Gastrocnemius medialis (tissue), 4 donors: ENCODE data around the gene DYNLRB1. TPM values are rescaled to one million over a fixed set of nuclear protein-coding genes. Genes with fewer than 3 reads are reported as not detected.

Experiments used
- ATAC-seq, 2 donors: fragments of 150-250 bp; one replicate each; pipeline ENCODE4 v1.9.1; 2016
- DNase-seq, 2 donors: peaks; one replicate each; pipeline ENCODE4 v3.0.0-alpha.2; 2019
- H3K27ac ChIP-seq, 4 donors: fragments of 200-600 bp; sonication (generic); 1 replicate in 1 of 4; 2 replicates in 3 of 4; pipeline ENCODE4 v1.5.1; 2016 to 2018; ENCODE audit warnings: mild to moderate bottlenecking in 2 of 4, moderate library complexity in 1 of 4
- H3K27me3 ChIP-seq, 3 donors: fragments of 200-600 bp; sonication (generic) in 2 of 3; 1 replicate in 1 of 3; 2 replicates in 2 of 3; pipeline versions ENCODE4 v1.5.1 to v1.6.0; 2016 to 2019; ENCODE audit warnings: mild to moderate bottlenecking in 1 of 3, moderate library complexity in 1 of 3
- H3K36me3 ChIP-seq, 2 donors: fragments of 200-600 bp; sonication (generic) in 1 of 2; one replicate each; pipeline ENCODE4 v1.5.1; 2017 to 2018
- H3K4me1 ChIP-seq, 2 donors: fragments of 200-600 bp; sonication (generic) in 1 of 2; one replicate each; pipeline ENCODE4 v1.5.1; 2016 to 2017; ENCODE audit warnings: mild to moderate bottlenecking in 2 of 2
- H3K4me3 ChIP-seq, 4 donors: fragments of 200-600 bp; sonication (generic) in 3 of 4; 1 replicate in 1 of 4; 2 replicates in 3 of 4; pipeline ENCODE4 v1.5.1; 2016 to 2019; ENCODE audit warnings: mild to moderate bottlenecking in 2 of 4
- H3K9me3 ChIP-seq, 3 donors: fragments of 200-600 bp; sonication (generic) in 2 of 3; 1 replicate in 1 of 3; 2 replicates in 2 of 3; pipeline ENCODE4 v1.5.1; 2016 to 2019
- POLR2A ChIP-seq, 2 donors: fragments of 450-650 bp; IDR thresholded peaks; one replicate each; pipeline ENCODE4 v1.6.1; 2017; ENCODE audit warnings: antibody characterized with exemption in 2 of 2, mild to moderate bottlenecking in 2 of 2, moderate library complexity in 2 of 2
- in situ Hi-C, 4 donors: fragments of 200-750 bp; cut with MboI; loops; one replicate each; pipeline versions ENCODE4 v1.15.0 to v1.8.0; 2017; ENCODE audit warnings: low sequenced_read_pairs in 4 of 4
- intact Hi-C: fragments of 100-400 bp; cut with DNase I; formaldehyde crosslinking; loops from one replicate; pipeline ENCODE4 v1.15.1; 2023; ENCODE audit warnings: low total_unique reads
- total RNA-seq, 4 donors: library from RNA; depleted of rRNA; stranded (reverse); fragments of >200 nt; gene quantifications; one replicate each; pipeline versions ENCODE4 v1.1.0 to v1.2.3, GENCODE V29; 2016
- TF ChIP-seq, protein P1 (sequence below), 5 experiments: fragments of 450-650 bp in 3 of 5; fragments of 200-600 bp in 2 of 5; sonication (generic) in 2 of 5; IDR thresholded peaks in 4 of 5; conservative IDR thresholded peaks in 1 of 5; 1 replicate in 4 of 5; 2 replicates in 1 of 5; pipeline ENCODE4 v1.5.1; 2016 to 2019; ENCODE audit warnings: antibody characterized with exemption in 5 of 5, mild to moderate bottlenecking in 3 of 5, moderate library complexity in 3 of 5

The DYNLRB1 gene
- total RNA-seq, 4 donors from 2014 or later = 115 to 216 (median 142) TPM

- H3K4me3 ChIP-seq = no peak overlapping the region
- H3K4me1 ChIP-seq = peaks cover 5 to 11% of the 10 kb centered on the region in 2 donors
- no peaks in the 10 kb centered on the region for H3K36me3 ChIP-seq
- TF ChIP-seq, protein P1, sequence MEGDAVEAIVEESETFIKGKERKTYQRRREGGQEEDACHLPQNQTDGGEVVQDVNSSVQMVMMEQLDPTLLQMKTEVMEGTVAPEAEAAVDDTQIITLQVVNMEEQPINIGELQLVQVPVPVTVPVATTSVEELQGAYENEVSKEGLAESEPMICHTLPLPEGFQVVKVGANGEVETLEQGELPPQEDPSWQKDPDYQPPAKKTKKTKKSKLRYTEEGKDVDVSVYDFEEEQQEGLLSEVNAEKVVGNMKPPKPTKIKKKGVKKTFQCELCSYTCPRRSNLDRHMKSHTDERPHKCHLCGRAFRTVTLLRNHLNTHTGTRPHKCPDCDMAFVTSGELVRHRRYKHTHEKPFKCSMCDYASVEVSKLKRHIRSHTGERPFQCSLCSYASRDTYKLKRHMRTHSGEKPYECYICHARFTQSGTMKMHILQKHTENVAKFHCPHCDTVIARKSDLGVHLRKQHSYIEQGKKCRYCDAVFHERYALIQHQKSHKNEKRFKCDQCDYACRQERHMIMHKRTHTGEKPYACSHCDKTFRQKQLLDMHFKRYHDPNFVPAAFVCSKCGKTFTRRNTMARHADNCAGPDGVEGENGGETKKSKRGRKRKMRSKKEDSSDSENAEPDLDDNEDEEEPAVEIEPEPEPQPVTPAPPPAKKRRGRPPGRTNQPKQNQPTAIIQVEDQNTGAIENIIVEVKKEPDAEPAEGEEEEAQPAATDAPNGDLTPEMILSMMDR (IDR thresholded peaks at IDR 0.05 in 4 of 5, conservative IDR thresholded peaks at IDR 0.05 in 1 of 5) = no peak
- TF ChIP-seq POLR2A (IDR thresholded peaks at IDR 0.05) = no peak
- ATAC-seq (no peak), DNase-seq (no peak)
- H3K27ac ChIP-seq = no peak overlapping the region
- H3K27me3 ChIP-seq = no peaks in the 10 kb centered on the region
- intact Hi-C loops = no loop called here
- no peaks in the 10 kb centered on the region for H3K9me3 ChIP-seq
- in situ Hi-C loops = no loop called here
Observed at GRCh38 chr20:34561661-34562060, 45.4 kb downstream of the DYNLRB1 start.

GRCh38 chr20:34562641-34563040, 46.4 kb downstream of the DYNLRB1 start:
- intact Hi-C loops = no loop called here
- peaks cover 5 to 10% of the 10 kb centered on the region in 2 donors for H3K4me1 ChIP-seq
- H3K27me3 ChIP-seq = no peaks in the 10 kb centered on the region
- no peak overlapping the region for H3K4me3 ChIP-seq
- DNase-seq (no peak), ATAC-seq (no peak)
- TF ChIP-seq POLR2A (IDR thresholded peaks at IDR 0.05) = no peak
- TF ChIP-seq, protein P1 (IDR thresholded peaks at IDR 0.05 in 4 of 5, conservative IDR thresholded peaks at IDR 0.05 in 1 of 5) = peak in 1 of 5 experiments; percentile 21
- H3K36me3 ChIP-seq = no peaks in the 10 kb centered on the region
- no peaks in the 10 kb centered on the region for H3K9me3 ChIP-seq
- no peak overlapping the region for H3K27ac ChIP-seq
- in situ Hi-C loops = no loop called here

DNA sequence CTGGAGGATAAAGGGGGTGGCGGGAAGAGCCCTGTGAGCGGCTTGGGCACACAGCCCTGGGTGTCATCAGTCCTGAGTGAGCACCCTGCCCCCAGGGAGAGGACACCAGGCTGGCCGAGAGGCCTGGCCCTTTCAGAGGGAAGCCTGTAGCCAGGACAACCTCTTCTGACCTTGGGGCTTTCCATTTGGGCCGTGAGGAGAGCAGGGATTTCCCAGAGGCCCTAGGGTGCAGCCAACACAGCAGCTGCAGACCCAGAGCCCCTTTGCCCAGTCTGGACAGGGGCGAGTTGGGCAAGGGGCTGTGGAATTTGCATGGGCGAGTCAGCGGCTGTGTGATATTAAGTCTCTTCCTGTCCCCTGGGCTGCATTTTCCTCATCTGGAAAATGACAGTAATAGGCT, 48.6 kb downstream of the DYNLRB1 start:
- TF ChIP-seq, protein P1 (IDR thresholded peaks at IDR 0.05 in 4 of 5, conservative IDR thresholded peaks at IDR 0.05 in 1 of 5) = no peak
- no peak for TF ChIP-seq POLR2A (IDR thresholded peaks at IDR 0.05)
- intact Hi-C loops (no loop called here), in situ Hi-C loops (no loop called here)
- no peak overlapping the region for H3K4me3 ChIP-seq
- H3K9me3 ChIP-seq = no peaks in the 10 kb centered on the region
- H3K27me3 ChIP-seq = no peaks in the 10 kb centered on the region
- peaks cover 5 to 6% of the 10 kb centered on the region in 2 donors for H3K4me1 ChIP-seq
- peak in 1 of 2 donors; percentile 43 for DNase-seq
- H3K36me3 ChIP-seq = no peaks in the 10 kb centered on the region
- H3K27ac ChIP-seq = peak overlapping the region in 3 of 4 donors; percentile 10 to 41 (median 24)
- peak in 1 of 2 donors; percentile 59 for ATAC-seq

DNA sequence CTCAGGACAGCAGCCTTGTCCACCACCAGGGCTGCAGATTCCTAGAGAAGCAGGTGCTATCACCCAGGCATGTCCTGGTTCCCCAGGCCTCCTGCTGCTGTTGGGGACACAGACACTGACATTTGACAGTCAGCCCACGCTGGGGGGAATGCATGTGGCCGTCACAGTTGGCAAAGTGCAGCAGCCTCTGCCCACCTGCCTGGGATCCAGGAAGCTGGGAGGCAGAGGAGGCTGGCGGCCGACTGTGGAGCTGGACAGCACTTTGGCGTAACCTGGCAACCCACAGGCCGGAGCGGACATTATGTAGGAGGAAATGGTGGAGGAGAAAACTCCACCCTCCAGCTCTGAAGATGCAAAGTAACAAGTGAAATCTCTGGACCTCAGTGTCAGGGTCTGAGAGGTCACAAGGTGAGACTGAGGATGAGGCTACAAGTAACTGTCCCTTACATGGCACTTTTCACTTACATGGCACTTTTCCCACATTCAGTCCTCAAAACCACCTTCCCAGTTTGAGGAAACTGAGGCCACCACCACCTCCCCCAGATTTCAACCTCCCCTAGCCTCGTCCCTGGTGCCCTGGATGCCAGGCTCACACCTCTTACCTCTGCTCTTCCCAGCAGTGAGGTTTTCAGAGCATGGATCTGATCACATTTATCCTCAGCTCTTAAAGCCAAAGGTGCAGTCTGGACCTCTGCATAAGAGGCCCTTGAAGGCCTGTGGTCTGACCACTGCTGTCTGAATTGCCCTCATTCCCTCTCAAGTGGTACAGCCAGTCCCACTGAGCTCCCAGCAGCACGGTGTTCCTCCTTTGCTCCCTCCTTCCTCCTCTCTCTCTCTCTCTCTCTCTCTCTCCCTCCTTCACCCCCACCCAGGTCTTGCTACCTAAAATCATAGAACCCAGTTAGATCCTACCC, 51.0 kb downstream of the DYNLRB1 start:
- Histone ChIP-seq H3K36me3 (peaks cover 0 to 10% of the 10 kb centered on the region in 2 donors), H3K9me3 (no peaks in the 10 kb centered on the region), H3K4me3 (no peak overlapping the region), H3K27ac (no peak overlapping the region), H3K27me3 (no peaks in the 10 kb centered on the region), H3K4me1 (peaks cover 5 to 6% of the 10 kb centered on the region in 2 donors)
- DNase-seq = no peak
- no peak for ATAC-seq
- intact Hi-C loops (no loop called here), in situ Hi-C loops (no loop called here)
- TF ChIP-seq POLR2A (IDR thresholded peaks at IDR 0.05) = no peak
- TF ChIP-seq, protein P1 (IDR thresholded peaks at IDR 0.05 in 4 of 5, conservative IDR thresholded peaks at IDR 0.05 in 1 of 5) = no peak
